GM12878 (cell line): ENCODE data around the gene C14orf93. TPM values are rescaled to one million over a fixed set of nuclear protein-coding genes. Genes with fewer than 3 reads are reported as not detected.

ENCODE experiments used
- BACH1 ChIP-seq: fragments of 450-650 bp; IDR thresholded peaks from 2 replicates; pipeline ENCODE4 v1.6.1; 2017; ENCODE audit warnings: mild to moderate bottlenecking, borderline replicate concordance
- BCL11A ChIP-seq: IDR thresholded peaks from 2 replicates; pipeline ENCODE4 v1.6.1; 2011; ENCODE audit warnings: low read depth, low read length
- CEBPB ChIP-seq, 2 experiments: fragments of 150-350 bp in 1 of 2; IDR thresholded peaks; 2 replicates each; pipeline ENCODE4 v1.6.1; 2012 to 2014; ENCODE audit warnings: low read depth in 2 of 2, low read length in 2 of 2, borderline replicate concordance in 1 of 2, inconsistent platforms in 1 of 2
- EGR1 ChIP-seq, 2 experiments: IDR thresholded peaks; 1 replicate in 1 of 2; 2 replicates in 1 of 2; pipeline ENCODE4 v1.6.1; 2011 to 2012; ENCODE audit warnings: low read depth in 2 of 2, low read length in 2 of 2, borderline replicate concordance in 1 of 2, mild to moderate bottlenecking in 1 of 2, moderate library complexity in 1 of 2
- JUNB ChIP-seq: IDR thresholded peaks from 2 replicates; pipeline ENCODE4 v1.6.1; 2016; ENCODE audit warnings: antibody characterized with exemption, mild to moderate bottlenecking
- KLF5 ChIP-seq: fragments of 450-650 bp; IDR thresholded peaks from 2 replicates; pipeline ENCODE4 v1.6.1; 2014; ENCODE audit warnings: mild to moderate bottlenecking; ENCODE audit not compliant: partially characterized antibody
- LARP7 ChIP-seq: fragments of 450-650 bp; IDR thresholded peaks from 2 replicates; pipeline ENCODE4 v1.6.1; 2017; ENCODE audit warnings: mild to moderate bottlenecking
- RCOR1 ChIP-seq: conservative IDR thresholded peaks from 2 replicates; pipeline ENCODE4 v1.6.1; 2012; ENCODE audit warnings: low read depth, low read length, improper control_type of control experiment
- SREBF2 ChIP-seq: IDR thresholded peaks from 2 replicates; pipeline ENCODE4 v1.6.1; 2012; ENCODE audit warnings: mild to moderate bottlenecking, low read length
- STAT3 ChIP-seq: IDR thresholded peaks from 2 replicates; pipeline ENCODE4 v1.6.1; 2011; ENCODE audit warnings: low read depth, low read length, improper control_type of control experiment
- SUPT20H ChIP-seq: IDR thresholded peaks from 2 replicates; pipeline ENCODE4 v1.6.1; 2011; ENCODE audit warnings: low read depth, mild to moderate bottlenecking, low read length, moderate library complexity, borderline replicate concordance; ENCODE audit not compliant: control insufficient read depth
- TCF12 ChIP-seq: IDR thresholded peaks from 2 replicates; pipeline ENCODE4 v1.6.1; 2011; ENCODE audit warnings: low read depth, mild to moderate bottlenecking, low read length
- TCF3 ChIP-seq: IDR thresholded peaks from 2 replicates; pipeline ENCODE4 v1.6.1; 2012; ENCODE audit warnings: low read depth, mild to moderate bottlenecking, low read length, borderline replicate concordance; ENCODE audit not compliant: insufficient read depth
- TCF7 ChIP-seq: IDR thresholded peaks from 2 replicates; pipeline ENCODE4 v1.6.1; 2014; ENCODE audit warnings: antibody characterized with exemption, borderline replicate concordance
- ZBED1 ChIP-seq: IDR thresholded peaks from 2 replicates; pipeline ENCODE4 v1.6.1; 2016; ENCODE audit warnings: borderline replicate concordance
- ZNF384 ChIP-seq: IDR thresholded peaks from 2 replicates; pipeline ENCODE4 v1.6.1; 2012; ENCODE audit warnings: low read depth, mild to moderate bottlenecking, low read length, improper control_type of control experiment, borderline replicate concordance
- polyA plus RNA-seq, 11 experiments: library from polyadenylated mRNA; depleted of rRNA in 4 of 11; unstranded in 6 of 11; stranded (reverse) in 5 of 11; fragments of >200 nt; fragmentation: Nextera tagmentation in 4 of 11; fragmentation: Illumina TruSeq in 1 of 11; extraction: Ambion mirVana in 4 of 11; extraction: Trizol in 1 of 11; gene quantifications; 1 replicate in 1 of 11; 2 replicates in 10 of 11; pipeline versions ENCODE4 v1.2.1 to v1.2.3, GENCODE V29; 2011 to 2016; ENCODE audit warnings: inconsistent platforms in 2 of 11, missing spikeins in 2 of 11, low read depth in 1 of 11
- total RNA-seq, 4 experiments: library from RNA; depleted of rRNA in 3 of 4; stranded (reverse); fragments of >200 nt in 3 of 4; fragmentation: Illumina TruSeq in 1 of 4; extraction: Trizol in 1 of 4; gene quantifications; 2 replicates each; pipeline versions ENCODE4 v1.2.1 to v1.2.3, GENCODE V29; 2013 to 2021
- TF ChIP-seq, protein P1 (sequence below): IDR thresholded peaks from 2 replicates; pipeline ENCODE4 v1.6.1; 2012; ENCODE audit warnings: low read depth, low read length, improper control_type of control experiment
- TF ChIP-seq, protein P2 (sequence below): fragments of 450-650 bp; IDR thresholded peaks from 2 replicates; pipeline ENCODE4 v1.6.1; 2017; ENCODE audit warnings: mild to moderate bottlenecking, moderate library complexity
- TF ChIP-seq, protein P3 (sequence below): IDR thresholded peaks from 2 replicates; pipeline ENCODE4 v1.6.1; 2011; ENCODE audit warnings: mild to moderate bottlenecking, low read depth, low read length, moderate library complexity; ENCODE audit not compliant: insufficient replicate concordance
- TF ChIP-seq, protein P4 (sequence below): fragments of 450-650 bp; conservative IDR thresholded peaks from 2 replicates; pipeline ENCODE4 v1.6.1; 2017; ENCODE audit warnings: mild to moderate bottlenecking, moderate library complexity
- TF ChIP-seq, protein P5 (sequence below): fragments of 450-650 bp; IDR thresholded peaks from 2 replicates; pipeline ENCODE4 v1.6.1; 2014; ENCODE audit warnings: mild to moderate bottlenecking

Gene C14orf93
- total and polyA plus RNA-seq, 10 of the 15 experiments (the other 5 are each of a cell fraction or from before 2014, with no cell fraction given), result 1.8 to 13.9 (median 10.2) TPM

DNA sequence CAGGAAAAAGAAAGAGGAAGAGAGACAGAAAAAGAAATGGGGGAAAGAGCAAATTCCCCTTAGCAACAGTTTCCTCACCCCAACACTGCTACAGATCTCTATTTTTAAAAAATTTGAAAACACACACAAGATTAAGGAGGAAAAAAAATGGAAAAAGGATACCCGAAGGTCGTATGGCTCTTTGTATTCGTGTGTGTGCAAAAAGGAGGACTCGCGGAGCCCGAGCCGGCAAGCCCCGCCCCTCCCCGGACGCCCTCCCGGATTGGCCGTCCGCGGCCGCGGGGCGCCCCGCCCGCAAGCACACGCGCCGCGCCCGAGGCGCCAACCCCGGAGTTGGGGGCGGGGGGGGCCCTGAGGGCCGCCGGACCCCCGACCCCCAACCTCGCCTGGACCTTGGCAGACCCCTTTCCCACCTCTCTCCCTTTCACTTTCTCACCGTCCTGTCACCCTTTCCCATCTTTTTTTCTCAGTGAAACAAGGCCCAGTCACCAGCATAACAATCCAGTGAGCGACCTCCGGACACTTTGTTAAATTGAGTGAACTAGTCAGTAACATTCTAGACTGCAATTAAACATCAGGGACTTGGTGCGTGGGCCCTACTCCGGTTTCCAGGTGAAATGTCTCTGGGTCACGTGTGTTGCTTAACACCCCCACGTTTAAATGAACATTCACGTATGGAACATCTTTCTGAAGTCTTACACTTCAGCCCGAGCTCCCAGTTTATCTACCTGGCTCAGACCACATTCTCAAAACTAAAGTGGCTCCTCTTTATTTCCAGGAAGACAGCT is at the start of gene C14orf93 (continued):
- no peak for TF ChIP-seq RCOR1
- TF ChIP-seq ZBED1, result no peak
- TF ChIP-seq, protein P1, sequence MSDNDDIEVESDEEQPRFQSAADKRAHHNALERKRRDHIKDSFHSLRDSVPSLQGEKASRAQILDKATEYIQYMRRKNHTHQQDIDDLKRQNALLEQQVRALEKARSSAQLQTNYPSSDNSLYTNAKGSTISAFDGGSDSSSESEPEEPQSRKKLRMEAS, result 0 out of 2 replicates have a peak, but pooled peaks have one; percentile 12
- TF ChIP-seq LARP7, result peak; percentile 76
- TF ChIP-seq BACH1, result peak; percentile 49; the same call in 1 of the 2 replicates
- TF ChIP-seq SUPT20H, result no peak
- no peak for TF ChIP-seq BCL11A
- no peak for TF ChIP-seq TCF3
- no peak for TF ChIP-seq ZNF384
- TF ChIP-seq JUNB, result no peak
- TF ChIP-seq TCF7, result no peak
- TF ChIP-seq KLF5, result no peak
- TF ChIP-seq, protein P2, sequence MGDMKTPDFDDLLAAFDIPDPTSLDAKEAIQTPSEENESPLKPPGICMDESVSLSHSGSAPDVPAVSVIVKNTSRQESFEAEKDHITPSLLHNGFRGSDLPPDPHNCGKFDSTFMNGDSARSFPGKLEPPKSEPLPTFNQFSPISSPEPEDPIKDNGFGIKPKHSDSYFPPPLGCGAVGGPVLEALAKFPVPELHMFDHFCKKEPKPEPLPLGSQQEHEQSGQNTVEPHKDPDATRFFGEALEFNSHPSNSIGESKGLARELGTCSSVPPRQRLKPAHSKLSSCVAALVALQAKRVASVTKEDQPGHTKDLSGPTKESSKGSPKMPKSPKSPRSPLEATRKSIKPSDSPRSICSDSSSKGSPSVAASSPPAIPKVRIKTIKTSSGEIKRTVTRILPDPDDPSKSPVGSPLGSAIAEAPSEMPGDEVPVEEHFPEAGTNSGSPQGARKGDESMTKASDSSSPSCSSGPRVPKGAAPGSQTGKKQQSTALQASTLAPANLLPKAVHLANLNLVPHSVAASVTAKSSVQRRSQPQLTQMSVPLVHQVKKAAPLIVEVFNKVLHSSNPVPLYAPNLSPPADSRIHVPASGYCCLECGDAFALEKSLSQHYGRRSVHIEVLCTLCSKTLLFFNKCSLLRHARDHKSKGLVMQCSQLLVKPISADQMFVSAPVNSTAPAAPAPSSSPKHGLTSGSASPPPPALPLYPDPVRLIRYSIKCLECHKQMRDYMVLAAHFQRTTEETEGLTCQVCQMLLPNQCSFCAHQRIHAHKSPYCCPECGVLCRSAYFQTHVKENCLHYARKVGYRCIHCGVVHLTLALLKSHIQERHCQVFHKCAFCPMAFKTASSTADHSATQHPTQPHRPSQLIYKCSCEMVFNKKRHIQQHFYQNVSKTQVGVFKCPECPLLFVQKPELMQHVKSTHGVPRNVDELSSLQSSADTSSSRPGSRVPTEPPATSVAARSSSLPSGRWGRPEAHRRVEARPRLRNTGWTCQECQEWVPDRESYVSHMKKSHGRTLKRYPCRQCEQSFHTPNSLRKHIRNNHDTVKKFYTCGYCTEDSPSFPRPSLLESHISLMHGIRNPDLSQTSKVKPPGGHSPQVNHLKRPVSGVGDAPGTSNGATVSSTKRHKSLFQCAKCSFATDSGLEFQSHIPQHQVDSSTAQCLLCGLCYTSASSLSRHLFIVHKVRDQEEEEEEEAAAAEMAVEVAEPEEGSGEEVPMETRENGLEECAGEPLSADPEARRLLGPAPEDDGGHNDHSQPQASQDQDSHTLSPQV, result peak; percentile 42; the same call in 1 of the 2 replicates
- TF ChIP-seq, protein P3, sequence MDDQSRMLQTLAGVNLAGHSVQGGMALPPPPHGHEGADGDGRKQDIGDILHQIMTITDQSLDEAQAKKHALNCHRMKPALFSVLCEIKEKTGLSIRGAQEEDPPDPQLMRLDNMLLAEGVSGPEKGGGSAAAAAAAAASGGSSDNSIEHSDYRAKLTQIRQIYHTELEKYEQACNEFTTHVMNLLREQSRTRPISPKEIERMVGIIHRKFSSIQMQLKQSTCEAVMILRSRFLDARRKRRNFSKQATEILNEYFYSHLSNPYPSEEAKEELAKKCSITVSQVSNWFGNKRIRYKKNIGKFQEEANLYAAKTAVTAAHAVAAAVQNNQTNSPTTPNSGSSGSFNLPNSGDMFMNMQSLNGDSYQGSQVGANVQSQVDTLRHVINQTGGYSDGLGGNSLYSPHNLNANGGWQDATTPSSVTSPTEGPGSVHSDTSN, result no peak
- no peak for TF ChIP-seq STAT3
- no peak for TF ChIP-seq SREBF2
- no peak for TF ChIP-seq EGR1 (IDR thresholded peaks at IDR 0.05; ENCODE audit: borderline replicate concordance in 1 of 2, low read depth in 2 of 2, low read length in 2 of 2)
- TF ChIP-seq, protein P4, sequence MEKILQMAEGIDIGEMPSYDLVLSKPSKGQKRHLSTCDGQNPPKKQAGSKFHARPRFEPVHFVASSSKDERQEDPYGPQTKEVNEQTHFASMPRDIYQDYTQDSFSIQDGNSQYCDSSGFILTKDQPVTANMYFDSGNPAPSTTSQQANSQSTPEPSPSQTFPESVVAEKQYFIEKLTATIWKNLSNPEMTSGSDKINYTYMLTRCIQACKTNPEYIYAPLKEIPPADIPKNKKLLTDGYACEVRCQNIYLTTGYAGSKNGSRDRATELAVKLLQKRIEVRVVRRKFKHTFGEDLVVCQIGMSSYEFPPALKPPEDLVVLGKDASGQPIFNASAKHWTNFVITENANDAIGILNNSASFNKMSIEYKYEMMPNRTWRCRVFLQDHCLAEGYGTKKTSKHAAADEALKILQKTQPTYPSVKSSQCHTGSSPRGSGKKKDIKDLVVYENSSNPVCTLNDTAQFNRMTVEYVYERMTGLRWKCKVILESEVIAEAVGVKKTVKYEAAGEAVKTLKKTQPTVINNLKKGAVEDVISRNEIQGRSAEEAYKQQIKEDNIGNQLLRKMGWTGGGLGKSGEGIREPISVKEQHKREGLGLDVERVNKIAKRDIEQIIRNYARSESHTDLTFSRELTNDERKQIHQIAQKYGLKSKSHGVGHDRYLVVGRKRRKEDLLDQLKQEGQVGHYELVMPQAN, result 0 out of 2 replicates have a peak, but pooled peaks have one; percentile 49
- TF ChIP-seq, protein P5, sequence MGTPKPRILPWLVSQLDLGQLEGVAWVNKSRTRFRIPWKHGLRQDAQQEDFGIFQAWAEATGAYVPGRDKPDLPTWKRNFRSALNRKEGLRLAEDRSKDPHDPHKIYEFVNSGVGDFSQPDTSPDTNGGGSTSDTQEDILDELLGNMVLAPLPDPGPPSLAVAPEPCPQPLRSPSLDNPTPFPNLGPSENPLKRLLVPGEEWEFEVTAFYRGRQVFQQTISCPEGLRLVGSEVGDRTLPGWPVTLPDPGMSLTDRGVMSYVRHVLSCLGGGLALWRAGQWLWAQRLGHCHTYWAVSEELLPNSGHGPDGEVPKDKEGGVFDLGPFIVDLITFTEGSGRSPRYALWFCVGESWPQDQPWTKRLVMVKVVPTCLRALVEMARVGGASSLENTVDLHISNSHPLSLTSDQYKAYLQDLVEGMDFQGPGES, result no peak
- TF ChIP-seq CEBPB (IDR thresholded peaks at IDR 0.05; ENCODE audit: borderline replicate concordance in 1 of 2, low read depth in 2 of 2, low read length in 2 of 2), result no peak
- TF ChIP-seq TCF12, result 0 out of 2 replicates have a peak, but pooled peaks have one; percentile 18
